HG02763 (cell line): ENCODE results near the gene RAB15.
A peak's percentile ranks its signal among the peaks of the same experiment; 100 is the strongest.

Experiments
- ATAC-seq: cut with Tn5 transposase; IDR thresholded peaks from one replicate; pipeline ENCODE4 v1.9.1; 2021; ENCODE audit warnings: mild to moderate bottlenecking, moderate library complexity; ENCODE audit not compliant: unreplicated experiment

Gene RAB15

DNA sequence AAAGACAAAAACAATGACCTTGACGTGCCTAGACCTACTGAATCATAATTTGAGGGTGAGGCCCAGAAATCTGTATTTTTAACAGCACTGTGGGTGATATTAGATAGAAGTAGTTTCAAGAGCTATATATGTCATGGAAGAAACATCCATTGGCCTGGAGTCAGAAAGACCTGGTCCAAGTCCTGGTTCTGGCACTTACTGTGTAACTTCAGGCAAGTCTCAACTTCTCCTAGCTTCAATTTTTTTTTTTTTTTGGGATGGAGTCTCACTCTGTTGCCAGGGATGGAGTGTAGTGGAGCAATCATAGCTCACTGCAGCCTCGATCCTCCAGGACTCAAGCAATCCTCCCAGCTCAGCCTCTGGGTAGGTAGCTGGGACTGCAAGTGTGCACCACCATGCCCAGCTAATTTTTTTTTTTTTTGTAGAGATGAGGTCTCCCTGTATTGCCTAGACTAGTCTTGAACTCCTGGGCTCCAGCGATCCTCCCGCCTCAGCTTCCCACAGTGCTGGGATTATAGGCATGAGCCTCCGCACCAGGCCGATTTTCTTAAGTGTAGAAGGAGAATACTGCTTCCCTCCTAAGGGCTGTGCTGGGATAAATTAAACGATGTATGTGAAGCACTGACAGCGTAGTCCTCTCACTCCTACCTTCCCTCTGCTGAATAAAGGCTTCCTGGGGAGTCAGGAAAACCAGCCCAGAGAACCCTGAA lies 15.3 kb downstream of the RAB15 start:
- no peak for ATAC-seq

DNA sequence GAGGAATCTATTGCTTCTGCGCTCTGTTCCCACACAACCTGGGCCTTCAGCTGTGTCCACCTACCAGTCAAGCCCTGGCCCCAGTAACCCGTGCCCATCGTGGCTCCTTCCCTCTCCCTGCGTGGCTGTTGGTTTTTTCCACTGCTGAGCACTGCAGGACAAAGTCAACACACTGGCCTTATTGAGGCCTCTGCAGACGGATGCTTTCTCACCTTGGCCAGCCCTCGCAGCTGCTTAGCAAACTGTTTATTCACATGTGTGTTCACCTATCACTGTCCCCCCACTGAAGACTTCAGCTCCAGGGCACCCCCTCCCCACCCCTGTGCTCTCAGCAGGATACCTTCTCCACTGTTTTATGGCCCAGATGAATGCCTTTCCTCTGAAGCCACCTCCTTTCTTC lies 16.8 kb downstream of the RAB15 start:
- no peak for ATAC-seq

DNA sequence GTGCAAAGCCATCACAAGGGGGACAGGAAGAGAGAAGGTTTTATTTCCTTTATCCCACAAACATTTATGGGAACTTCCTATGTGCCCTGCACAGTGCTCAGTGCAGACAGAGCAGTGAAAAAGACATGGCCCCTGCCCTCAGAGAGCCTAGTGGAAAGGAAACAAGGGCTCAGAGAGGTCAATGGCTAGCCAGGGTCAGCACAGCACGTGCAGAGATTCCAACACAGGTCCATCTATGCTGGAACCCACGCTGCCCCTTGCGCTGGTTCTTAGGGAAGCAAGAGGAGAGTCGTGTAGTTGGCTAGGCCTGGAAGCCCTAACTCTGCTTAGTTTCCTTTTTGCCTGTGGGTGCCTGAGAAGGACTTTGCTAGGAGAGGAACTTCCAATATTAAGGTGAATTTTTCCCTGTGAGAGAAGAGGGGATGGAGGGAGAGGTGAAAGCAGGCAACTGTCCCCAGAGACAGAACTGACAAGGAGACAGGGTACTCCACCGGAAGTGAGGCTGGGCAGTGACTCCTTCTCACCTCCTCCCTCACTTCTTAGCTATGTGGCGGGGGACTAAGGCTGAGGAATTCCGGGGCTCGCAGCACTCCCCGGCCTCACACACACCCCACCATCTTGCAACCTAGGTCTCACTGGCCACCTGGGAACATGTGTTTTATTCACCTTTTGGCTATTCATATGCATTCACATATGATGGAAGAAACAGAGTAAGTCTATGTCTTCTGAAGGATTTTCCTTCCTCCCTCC lies 17.5 kb downstream of the RAB15 start:
- no peak for ATAC-seq

DNA sequence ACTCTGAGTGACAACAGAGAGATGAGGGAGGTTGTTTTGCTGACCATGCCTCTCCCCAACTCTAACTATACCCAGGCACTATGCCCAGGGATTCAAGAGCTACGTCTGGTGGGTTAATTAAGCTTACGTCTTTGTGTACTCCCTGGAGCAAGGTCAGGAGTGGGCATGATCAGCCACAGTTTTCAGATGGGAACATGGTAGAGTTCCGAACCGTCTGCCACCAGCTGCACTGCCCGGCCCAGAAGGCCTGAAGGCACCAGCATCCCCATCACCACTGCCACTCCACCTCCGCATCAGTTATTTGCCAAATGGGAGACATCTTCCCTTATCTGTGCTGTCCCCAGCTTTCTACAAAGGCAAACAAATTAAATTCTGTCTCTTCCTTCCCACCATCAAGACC lies 18.5 kb downstream of the RAB15 start:
- ATAC-seq, result no peak

DNA sequence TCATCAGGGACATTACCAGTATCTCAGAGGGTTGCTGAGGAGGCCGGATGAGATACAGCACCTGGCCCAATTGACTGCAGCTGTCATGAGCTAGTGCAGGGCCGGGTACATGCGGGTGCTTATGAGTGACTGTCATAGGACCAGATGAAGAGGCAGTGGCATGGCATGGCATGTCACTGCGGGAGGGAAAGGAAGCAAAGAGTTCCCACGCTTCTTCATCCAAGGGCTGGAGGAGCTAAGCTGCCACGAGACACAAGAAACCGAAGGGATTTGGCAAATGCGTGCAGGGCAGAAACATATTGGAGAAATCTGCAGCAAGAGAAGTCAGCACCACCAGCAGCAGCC lies 18.9 kb downstream of the RAB15 start:
- peak; percentile 6 for ATAC-seq

DNA sequence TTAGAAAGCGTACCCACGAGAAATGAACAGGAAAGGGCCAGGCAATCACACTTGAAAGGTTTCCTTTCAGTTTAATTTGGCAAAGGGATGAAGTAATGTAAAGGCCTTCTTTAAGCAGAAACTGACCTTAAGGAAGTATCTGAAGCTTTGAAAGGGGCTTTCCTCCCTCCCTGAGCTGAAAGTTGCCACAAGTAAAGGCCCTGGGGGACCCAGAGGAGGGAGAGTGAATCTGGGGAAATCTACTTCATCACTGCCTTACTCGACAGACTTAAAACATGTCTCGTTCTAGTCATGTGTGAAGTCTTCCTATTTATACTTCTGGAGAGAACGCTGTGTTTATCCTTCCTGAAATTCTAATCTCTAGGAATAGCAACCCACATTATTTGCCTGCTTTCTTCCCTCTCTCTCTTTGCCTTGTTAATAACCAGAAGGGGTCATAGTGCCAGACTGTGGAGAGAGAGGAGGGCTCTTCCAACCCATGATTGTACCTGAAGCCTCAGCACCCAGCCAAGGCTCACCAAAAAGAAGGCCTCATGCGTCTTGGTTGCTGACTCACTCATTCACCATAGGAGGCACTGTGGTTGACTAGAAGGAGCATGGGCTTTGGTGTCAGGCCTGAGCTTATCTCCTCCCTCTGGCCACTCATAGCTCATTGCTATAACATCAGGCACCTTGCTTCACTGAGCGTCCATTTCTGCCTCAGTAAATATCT lies 19.4 kb downstream of the RAB15 start:
- ATAC-seq, result peak; percentile 45

DNA sequence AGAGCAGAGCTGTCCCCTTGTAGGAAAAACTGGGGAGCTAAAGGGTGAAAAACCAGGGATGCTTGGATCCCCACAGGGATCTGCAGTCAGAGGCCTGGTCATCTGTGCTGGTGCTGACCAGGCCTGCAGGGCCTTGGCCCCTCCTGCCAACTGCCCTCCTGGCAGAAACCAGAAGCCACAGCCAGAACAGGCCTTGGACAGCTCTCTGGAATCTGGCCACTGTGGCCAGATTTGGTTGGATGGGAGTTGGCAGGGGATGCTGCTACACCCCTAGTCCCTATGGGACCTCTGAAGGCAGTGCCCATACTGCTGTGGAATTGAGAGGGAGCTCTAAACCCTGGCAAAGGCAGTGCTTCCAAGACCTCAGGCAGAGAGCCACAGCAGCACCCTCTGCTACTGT lies 20.4 kb downstream of the RAB15 start:
- ATAC-seq, result no peak

DNA sequence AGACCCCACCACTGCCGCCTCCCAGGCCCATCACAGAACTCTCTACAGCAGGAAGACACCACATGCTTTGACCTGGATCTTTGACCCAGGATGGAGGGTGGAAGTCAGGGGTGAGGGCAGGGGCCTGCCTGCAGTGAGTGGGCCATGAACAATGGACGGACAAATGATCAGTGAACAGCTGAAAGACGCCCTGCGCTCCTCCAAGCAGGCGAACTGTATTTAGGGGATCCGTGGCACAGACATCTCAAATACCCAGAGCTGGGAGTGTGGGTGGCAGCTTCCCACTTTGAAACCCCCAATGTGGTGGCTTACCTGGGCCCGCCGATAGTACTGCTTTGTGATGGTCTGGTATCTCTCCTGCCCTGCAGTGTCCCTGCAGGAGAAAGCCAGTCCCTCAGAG lies 20.8 kb downstream of the RAB15 start:
- no peak for ATAC-seq

DNA sequence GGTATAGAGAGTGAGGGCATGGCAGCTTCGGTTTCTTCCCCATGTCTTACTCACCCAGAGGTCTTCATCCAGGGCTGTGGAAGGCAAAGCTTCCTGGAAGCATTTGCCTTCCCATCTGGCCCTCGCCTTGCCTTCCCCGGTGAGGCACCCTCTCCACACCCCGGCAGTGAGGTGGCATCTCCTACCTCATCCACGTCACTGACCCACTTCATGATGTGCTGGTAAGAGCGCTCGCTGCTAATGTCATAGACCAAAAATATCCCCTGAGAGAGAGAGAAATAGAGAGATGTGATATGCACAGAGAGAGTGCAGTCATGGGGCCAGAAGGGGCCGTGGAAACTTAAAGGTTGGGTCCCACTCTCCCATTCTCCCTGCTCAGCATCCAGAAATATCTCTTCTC lies 21.2 kb downstream of the RAB15 start:
- no peak for ATAC-seq

DNA sequence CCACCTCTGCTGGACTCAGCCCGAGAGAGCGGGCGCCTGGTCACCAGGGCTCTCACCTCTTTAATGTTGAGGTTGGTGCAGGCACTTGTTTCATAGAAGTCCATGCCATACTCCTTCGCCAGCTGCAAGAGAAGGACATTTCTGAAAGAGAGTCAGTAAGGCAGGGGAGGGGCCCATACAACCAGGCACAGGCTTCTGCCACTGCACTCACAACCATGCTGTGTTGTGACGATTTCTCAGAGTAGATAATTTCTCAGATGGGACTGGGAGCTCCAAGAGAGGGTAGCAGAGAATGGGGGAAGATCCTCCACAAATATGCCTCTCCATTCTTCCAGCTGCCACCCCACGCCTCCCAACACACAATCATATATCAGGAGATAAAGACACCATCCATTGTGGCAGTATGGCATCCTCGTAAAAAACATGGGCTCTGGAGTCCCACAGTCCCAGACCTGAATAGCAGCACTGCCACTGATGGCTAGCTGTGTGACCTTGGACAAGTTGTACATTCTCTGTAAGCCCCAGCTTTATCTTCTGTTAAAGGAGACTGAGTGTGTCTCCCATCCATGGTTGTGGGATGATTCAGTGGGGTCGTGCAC lies 23.4 kb downstream of the RAB15 start:
- no peak for ATAC-seq

DNA sequence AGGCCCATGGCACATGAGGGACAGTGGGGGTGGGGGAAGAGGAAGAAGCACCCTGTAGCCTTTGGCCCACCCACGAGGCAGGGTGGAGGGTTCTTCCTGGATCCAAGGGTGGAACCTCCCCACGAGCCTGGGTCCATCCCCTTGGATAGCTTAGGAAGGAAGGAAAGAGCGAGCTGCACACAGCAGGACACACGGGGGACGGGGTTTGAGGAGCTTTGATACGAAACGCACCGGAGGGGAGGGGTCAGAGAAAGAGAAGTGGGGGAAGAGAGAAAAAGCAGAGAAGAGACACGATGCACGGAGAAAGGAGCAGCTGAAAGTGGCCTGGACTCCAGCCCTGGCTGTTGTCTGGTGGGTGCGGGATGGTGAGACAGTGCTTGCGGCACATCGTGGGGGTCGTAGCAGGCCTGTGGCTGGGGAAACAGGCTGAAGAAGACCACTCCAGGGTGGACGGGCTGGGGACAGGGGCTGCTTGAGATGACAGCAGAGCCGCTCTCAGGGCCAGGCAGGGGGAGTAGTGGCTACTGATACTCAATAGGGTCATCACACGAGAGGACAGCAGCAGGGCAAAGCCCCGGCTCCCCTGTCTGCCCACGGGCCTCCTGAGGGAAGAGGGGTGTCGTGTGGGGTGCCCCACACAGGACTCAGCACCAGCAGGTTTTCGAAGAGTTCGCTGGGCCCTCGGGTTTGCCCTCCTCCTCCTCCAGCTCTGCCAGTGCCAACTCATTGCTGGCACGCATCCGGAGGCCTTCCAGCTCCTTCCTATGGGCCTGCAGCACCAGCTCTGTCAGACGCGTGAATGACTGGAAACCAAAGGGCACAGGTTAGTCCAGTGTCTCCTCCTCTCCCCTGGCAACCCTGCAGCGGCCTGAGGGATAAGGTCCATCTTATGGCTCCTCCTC lies 24.2 kb downstream of the RAB15 start:
- no peak for ATAC-seq

DNA sequence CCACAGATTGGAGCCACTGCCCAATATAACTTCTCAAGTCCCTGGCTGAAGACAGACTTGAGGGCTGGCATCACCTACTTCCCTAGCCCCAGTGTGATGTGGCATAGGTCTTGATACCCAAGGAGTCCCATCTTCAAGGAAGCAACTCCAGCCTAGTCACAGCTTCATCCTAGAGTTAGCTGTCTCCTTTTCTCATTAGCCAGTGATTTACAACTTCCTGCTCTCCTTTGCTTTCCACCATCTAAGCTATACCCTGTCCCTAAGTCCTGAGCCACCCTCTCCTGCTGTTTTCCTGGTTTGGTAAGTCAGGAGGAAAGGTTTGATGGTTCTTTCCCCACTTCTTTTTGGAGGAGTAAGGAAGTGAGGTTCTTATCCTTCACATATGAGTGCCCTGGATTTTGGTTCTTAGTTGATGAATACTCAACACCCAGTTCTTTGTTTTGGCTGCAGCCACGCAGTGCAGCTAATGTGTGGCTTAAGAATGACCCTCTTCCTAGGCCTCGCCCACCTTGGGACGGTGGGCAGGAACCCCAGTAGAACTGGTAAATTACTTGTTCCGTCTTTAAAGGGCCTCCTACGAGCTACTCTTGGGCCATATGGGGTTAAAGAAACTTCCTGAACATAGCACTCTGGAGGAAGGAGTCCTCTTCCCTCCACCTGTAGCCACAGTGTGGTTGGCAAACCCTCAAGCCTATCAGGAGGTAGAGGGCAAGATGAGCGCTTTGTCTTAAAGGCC lies 25.7 kb downstream of the RAB15 start:
- ATAC-seq, result no peak

DNA sequence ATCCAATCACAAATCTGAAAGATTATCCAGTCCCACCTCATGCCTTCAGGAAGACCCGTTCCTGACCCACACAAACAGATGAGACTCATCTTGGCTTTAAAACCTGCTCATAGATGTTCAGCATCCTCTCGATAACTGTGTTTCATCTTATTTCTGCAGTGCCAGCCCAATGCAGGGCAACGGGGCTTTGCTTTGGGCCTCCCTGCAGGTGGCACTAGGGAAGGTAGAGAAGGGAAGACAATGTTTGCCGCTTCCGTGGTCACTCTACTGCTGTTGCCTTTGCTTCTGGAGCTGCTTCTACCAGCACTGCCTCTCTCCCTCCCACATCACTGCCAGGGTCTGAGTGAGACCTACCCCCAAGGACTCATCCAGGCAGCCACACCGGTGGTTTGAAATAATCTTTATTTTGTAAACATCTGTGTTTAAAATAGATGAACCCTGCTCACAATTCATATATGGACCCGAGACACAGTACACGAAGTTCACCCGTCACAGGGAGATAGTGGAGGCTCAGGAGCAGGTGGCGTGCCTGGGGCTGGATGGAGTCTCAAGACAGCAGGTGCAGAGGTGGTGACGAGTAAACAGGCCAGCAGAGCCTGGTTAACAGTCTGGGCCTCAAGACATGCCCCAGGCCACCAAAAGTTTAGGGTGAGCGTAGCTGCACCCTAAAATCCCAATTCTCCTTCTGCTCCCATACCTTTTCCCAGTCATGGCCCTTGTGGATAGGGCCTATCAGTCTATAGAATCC lies 26.5 kb downstream of the RAB15 start:
- ATAC-seq, result no peak

DNA sequence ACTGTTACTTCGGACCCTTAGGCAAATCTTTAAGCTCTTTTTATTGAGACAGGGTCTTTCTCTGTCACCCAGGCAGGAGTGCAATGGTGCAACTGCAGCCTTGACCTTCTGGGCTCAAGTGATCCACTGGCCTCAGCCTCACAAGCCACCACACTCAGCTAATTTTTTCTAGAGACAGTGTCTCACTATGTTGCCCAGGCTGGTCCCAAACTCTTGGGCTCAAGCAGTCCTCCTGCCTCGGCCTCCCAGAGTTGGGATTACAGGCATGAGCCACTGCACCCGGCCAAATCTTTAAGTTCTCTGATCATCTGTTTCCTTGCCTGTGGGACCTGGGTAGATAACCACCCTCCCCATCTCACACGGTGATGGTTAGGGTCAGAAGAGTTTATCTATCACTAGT lies 27.3 kb downstream of the RAB15 start:
- ATAC-seq, result no peak

DNA sequence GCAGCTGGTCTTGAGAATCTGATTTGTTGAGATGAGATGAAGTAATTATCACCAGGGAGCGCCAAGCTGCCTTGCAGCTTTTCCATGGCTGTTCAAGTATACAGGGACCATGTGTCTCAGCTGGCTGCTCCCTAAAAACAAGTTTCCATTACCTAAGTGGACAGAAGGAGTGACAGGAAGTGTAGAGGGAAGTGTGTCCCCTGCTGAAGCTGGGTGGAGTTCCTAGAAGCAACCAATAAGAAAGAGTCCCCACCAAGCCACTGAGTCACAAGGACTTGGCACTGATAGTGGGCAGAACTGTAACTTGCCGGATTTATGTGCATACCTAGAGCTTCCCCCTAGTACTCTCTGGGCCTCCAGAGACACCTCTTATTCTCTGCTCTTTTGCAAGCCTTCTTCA lies 28.1 kb downstream of the RAB15 start:
- no peak for ATAC-seq

DNA sequence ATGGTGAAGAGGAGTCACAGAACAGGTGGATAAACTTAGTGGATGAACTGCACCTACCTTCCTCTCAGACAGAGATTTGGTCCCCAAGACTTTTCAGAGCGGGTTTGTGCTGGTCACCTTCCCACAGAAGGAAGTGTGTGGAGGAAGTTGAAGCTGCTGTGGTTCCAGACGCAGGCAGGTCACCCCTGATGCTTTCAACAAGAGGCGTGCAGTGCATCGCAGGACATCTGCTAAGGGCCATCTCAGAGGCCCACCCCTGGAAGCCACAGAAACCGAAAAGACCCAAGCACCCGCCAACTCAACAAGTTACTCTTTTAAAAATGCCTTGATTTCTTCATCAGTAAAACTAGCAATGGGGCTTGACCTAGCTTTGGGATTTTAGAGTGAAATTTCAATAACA lies 28.6 kb downstream of the RAB15 start:
- no peak for ATAC-seq

DNA sequence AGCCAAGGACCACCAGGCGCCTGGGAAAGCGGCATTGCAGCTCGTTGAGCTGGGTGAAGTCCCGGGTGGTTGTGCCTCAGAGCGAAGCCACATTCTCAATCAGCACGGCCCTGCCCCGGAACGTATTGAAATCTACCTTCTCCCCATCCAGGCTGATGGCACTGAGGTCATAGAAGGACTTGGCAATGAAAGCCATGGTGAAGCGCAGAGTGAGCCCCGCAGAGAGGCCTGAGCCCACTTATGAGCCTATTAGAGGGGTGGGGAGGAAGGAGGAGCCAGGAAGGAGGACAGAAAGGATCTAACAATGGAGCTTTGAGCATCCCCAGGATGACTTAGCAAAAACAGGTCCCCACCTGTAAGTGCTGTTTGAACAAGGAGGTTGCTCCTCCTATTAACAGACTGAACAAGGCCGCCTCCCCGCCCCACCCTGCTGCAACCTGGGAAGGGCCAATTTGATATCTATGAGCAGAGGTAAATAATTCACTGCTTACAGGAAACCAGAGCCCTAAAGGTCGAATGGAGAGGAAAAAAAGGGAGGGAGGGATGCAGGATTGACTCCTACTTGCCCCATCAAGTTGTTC lies 29.5 kb downstream of the RAB15 start, which contains the start of gene GPX2:
Gene GPX2 (minus strand): TSS at position 215 of the 581 bp plus-strand sequence. CDS start 19 bp downstream, at position 196.
- ATAC-seq, result no peak

DNA sequence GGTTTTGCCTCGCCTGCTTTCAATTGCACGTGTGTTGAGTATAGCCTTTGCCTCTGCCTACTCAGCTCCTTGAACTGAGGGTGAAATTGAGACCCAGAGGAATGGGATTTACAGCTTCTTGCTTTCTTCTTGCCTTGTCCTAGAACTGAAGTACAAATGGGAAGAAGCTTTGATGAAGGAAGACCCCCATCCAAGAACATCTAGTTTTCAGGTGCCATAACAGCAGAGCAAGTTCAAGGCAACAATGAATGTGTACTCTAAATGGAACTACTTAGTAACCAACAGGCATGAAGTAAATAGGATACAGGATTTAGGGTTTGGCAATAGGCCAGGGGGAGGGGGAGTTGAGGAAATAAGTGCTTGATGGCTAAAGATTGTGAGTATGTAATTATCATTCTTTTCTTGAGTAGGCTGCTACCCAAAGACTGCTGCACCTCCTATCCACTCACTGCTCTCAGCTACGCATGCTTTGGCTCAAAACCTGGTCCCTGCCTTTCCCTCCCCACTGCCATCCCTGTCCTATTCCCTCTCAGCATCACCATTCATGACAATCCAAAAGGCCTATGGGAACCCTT lies 31.7 kb downstream of the RAB15 start:
- ATAC-seq, result no peak

DNA sequence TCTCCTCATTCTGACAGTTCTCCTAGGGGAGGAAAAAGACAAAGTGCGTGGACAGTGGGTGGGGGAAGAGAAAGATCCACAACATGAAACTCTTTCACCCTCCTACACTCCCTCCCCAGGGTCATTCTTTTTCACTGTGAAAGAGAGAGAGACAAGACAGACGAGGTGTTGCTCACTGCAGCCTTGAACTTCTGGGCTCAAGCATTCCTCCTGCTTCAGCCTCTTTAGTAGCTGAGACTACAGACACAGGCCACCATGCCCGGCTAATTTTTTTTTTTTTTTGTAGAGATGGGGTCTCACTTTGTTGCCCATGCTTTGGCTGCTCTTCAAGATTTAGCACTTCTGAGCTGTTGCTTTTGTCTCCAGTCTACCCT lies 32.3 kb downstream of the RAB15 start:
- ATAC-seq, result no peak
